Tibial nerve (tissue), 3 donors: ENCODE data around the gene TBC1D21.

Experiments
- CTCF ChIP-seq, 5 experiments: fragments of 200-600 bp in 3 of 5; fragments of 450-650 bp in 2 of 5; sonication (generic) in 3 of 5; IDR thresholded peaks; one replicate each; pipeline ENCODE4 v1.5.1; 2016 to 2019; ENCODE audit warnings: antibody characterized with exemption in 5 of 5, mild to moderate bottlenecking in 3 of 5, moderate library complexity in 2 of 5
- POLR2A ChIP-seq, 2 donors: fragments of 450-650 bp; IDR thresholded peaks; one replicate each; pipeline ENCODE4 v1.6.1; 2017; ENCODE audit warnings: antibody characterized with exemption in 2 of 2, mild to moderate bottlenecking in 2 of 2, moderate library complexity in 2 of 2

- TF ChIP-seq CTCF (IDR thresholded peaks at IDR 0.05), result no peak
- TF ChIP-seq POLR2A (IDR thresholded peaks at IDR 0.05), result no peak
These were observed 6.4 kb upstream of the TBC1D21 start for GRCh38 chr15:73866881-73867410.
